HAP-1 (cell line): Measurements from ENCODE around the gene IRF2BP1.

Experiments used
- DNase-seq, 2 experiments: peaks; one replicate each; pipeline ENCODE4 v3.0.0-alpha.2; 2016 to 2020; ENCODE audit warnings: low spot score in 2 of 2
- H3K27me3 ChIP-seq: fragments of 250-450 bp; sonication (Bioruptor Pico); 2 replicates; pipeline ENCODE4 v1.5.1; 2020; ENCODE audit warnings: low read depth, mild to moderate bottlenecking, moderate library complexity
- H3K36me3 ChIP-seq: fragments of 250-450 bp; sonication (Bioruptor Pico); replicated peaks from 2 replicates; pipeline ENCODE4 v1.5.1; 2020; ENCODE audit warnings: mild to moderate bottlenecking
- H3K4me1 ChIP-seq: fragments of 250-450 bp; sonication (Bioruptor Pico); 2 replicates; pipeline ENCODE4 v1.5.1; 2020; ENCODE audit warnings: mild to moderate bottlenecking
- H3K4me3 ChIP-seq: fragments of 250-450 bp; sonication (Bioruptor Pico); 2 replicates; pipeline ENCODE4 v1.5.1; 2020; ENCODE audit warnings: mild to moderate bottlenecking, moderate library complexity
- H3K9me3 ChIP-seq: fragments of 250-450 bp; sonication (Bioruptor Pico); 2 replicates; pipeline ENCODE4 v1.5.1; 2020; ENCODE audit warnings: mild to moderate bottlenecking, moderate library complexity
- in situ Hi-C: fragments of 300-500 bp; cut with MboI; formaldehyde crosslinking; loops from 3 replicates; pipeline ENCODE4 v1.14.3; 2020; ENCODE audit warnings: low sequenced_read_pairs, inconsistent platforms, mixed read lengths

The IRF2BP1 gene

DNA sequence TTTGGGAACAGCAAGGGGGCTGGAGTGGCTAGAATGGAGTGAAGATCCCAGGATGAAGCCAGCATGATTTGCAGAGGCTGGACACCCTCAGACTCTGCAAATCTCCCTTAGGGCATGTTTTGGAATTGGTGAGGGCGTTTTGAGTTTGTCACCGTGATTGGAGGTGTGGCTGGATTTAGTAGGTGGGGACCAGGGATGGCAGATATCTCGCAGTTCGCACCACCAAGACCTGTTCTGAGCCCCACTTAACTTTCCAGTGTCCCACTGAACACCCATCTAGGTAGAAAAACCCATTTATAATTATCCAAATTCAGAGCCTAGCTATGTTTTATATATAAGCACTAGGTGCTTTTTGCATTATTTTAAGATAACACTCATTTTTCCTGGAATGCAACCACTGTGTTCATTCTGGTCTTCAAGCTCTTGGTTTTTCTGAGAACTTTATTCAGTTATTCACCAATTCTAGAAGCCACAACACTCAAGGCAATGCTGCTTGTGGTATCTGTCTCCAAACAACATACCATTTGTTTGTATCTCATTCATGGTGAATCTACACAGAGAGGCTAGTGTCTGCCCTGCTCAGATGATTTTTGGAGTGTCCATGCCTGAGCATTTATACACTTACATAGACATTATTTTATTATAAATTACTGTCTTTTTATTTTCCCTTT, 31.6 kb upstream of the IRF2BP1 start:
- Histone ChIP-seq H3K36me3 (no peaks in the 10 kb centered on the region), H3K4me3 (no peak overlapping the region), H3K27me3 (peaks cover 13% of the 10 kb centered on the region; the same call in 1 of the 2 replicates), H3K9me3 (no peaks in the 10 kb centered on the region), H3K4me1 (no peaks in the 10 kb centered on the region)
- no peak for DNase-seq
- in situ Hi-C loops = no loop called here

- in situ Hi-C loops = no loop called here
- H3K4me3 ChIP-seq = no peak within 1 kb of the TSS
- peak in 1 of 2 experiments; percentile 64 for DNase-seq
- no peaks in the 10 kb centered on the region for H3K36me3 ChIP-seq
- no peaks in the 10 kb centered on the region for H3K9me3 ChIP-seq
- H3K27me3 ChIP-seq = peaks cover 13% of the 10 kb centered on the region
- H3K4me1 ChIP-seq = no peaks in the 10 kb centered on the region
These were observed 28.2 kb upstream of the IRF2BP1 start, which contains the start of gene NANOS2 for GRCh38 chr19:45913874-45914830. Gene NANOS2, minus strand, starts transcription at chr19:45914778. Its CDS starts 85 bp downstream, at chr19:45914693.

- Histone ChIP-seq H3K36me3 (no peaks in the 10 kb centered on the region), H3K9me3 (no peaks in the 10 kb centered on the region), H3K27me3 (no peaks in the 10 kb centered on the region; the same call in 1 of the 2 replicates), H3K4me3 (no peak overlapping the region), H3K4me1 (no peaks in the 10 kb centered on the region)
- no peak for DNase-seq
- in situ Hi-C loops = no loop called here
These were observed 25.4 kb upstream of the IRF2BP1 start for GRCh38 chr19:45911291-45911690.

DNA sequence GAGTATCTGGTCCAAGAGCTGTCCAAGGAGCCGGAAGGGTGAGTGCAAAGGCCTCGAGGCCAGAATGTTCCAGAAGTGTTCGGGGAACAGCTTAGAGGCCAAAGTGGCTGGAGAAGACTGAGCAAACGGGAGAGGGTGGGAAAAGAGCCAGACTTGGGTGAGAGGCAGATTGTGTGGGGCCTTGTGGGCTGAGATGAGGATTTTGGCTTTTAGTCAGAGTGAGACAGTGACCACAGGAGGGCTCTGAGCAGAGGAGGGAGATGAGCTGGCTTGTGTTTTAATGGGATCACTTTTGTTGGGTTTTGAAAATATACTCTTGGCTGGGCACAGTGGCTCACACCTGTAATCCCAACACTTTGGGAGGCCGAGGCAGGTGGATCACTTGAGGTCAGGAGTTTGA, 23.0 kb upstream of the IRF2BP1 start:
- in situ Hi-C loops = no loop called here
- no peak for DNase-seq

GRCh38 chr19:45906221-45906620, 20.3 kb upstream of the IRF2BP1 start:
- Histone ChIP-seq H3K27me3 (no peaks in the 10 kb centered on the region; the same call in 1 of the 2 replicates), H3K4me3 (no peak overlapping the region), H3K9me3 (no peaks in the 10 kb centered on the region), H3K36me3 (no peaks in the 10 kb centered on the region), H3K4me1 (peaks cover 6% of the 10 kb centered on the region)
- no peak for DNase-seq
- in situ Hi-C loops = no loop called here

More for the DNA sequence above, 23.0 kb upstream of the IRF2BP1 start:
- Histone ChIP-seq H3K36me3 (no peaks in the 10 kb centered on the region), H3K4me1 (no peaks in the 10 kb centered on the region), H3K4me3 (no peak overlapping the region), H3K27me3 (no peaks in the 10 kb centered on the region; the same call in 1 of the 2 replicates), H3K9me3 (no peaks in the 10 kb centered on the region)

GRCh38 chr19:45905011-45905410, 19.1 kb upstream of the IRF2BP1 start:
- no peaks in the 10 kb centered on the region for H3K27me3 ChIP-seq
- in situ Hi-C loops = no loop called here
- no peak overlapping the region for H3K4me3 ChIP-seq
- no peak for DNase-seq
- H3K4me1 ChIP-seq = peaks cover 6% of the 10 kb centered on the region
- H3K9me3 ChIP-seq = no peaks in the 10 kb centered on the region
- H3K36me3 ChIP-seq = peaks cover under 1% of the 10 kb centered on the region; the same call in 1 of the 2 replicates

DNA sequence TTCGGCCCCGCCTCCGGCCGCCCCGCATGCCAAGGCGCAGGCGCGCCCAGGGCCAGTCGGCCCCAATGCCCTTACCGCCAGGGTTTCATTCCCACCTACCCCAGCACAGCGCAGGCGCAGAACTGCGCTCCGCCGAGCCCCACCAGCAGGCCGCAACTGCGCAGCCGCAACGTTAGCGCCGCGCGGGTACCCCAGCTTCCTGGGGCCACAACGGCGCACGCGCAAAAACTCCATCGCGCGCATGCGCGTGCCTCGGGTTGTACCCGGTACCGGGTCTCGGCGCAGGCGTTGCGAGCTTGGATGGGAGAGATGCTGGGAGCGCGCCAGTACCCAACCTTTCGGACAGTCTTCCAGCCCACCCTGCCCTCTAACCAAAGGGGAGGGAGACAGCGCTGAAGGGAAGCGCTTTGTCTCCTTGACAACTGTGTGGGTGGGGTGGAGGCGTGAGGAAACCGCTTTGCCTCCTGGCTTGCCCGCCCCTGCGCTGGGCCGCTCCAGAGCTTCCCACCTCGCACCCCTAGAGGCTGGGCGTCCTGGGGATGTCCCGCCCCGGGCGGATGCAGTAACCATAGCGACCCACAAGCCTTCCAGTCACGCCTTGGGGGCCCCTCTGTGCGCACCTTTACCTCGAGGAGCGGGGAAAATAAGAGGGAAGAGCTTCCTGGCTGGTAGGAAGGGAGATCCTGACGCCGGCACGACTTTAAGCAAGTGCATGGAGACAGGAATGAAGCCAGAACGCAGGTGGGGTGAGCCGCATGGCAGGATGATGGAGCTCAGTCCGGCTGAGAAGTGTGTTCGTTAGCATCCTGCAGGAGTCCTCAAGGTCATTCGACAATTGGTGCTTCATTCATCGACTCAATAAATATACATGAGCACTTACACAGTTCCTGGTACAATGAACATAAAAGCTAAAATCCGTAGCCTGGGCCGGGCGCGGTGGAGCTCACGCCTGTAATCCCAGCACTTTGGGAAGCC, 17.0 kb upstream of the IRF2BP1 start:
- Histone ChIP-seq H3K4me1 (peaks cover 6% of the 10 kb centered on the region), H3K27me3 (no peaks in the 10 kb centered on the region)
- in situ Hi-C loops = no loop called here

DNA sequence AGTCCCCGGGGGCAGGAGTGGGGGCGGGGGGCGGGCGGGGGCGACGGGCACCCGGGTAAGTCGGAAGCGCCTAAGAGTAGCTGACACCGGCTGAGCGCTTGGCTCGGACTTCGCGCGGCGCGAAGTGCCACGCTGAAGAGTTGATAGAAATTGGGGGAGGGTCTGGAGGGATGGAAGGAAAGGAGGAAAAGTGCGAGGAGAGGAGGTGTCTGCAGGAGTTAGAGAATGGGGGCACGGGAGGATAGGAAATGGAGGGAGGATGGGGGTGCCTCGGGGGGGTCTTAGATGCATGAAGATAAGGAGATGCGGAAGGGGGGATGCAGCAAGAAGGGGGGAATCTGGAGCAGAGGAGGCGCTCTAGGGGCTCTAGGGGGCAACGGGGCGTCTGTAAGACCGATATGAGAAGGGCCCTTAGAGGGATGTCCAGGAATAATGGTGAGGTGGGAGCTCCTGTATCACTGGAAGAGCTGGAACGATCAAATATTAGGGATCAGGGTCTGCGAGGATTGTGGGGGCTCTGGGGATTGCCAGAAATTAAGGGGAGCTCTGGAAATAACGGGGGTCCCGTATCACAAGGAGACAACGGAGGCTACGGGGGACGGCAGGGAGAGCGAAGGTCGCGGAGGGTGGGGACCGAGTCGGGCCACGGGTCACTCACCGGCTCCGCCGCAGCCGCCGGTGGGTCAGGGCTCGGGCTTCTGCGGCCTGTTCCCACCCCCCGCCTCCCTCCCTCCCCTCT, 16.1 kb upstream of the IRF2BP1 start, which contains the start of gene MYPOP:
TSS of gene MYPOP (minus strand) at position 702 of the 739 bp plus-strand sequence. CDS start 840 bp downstream, outside the sequence.
- peak within 1 kb of the TSS; percentile 53 for H3K4me3 ChIP-seq

More for the DNA sequence above, 17.0 kb upstream of the IRF2BP1 start:
- H3K9me3 ChIP-seq = no peaks in the 10 kb centered on the region
- peaks cover 16% of the 10 kb centered on the region for H3K36me3 ChIP-seq
- peak overlapping the region; percentile 53 for H3K4me3 ChIP-seq
- peak; percentile 94 to 98 for DNase-seq

GRCh38 chr19:45901432-45901911, 15.5 kb upstream of the IRF2BP1 start:
- Histone ChIP-seq H3K9me3 (no peaks in the 10 kb centered on the region), H3K36me3 (peaks cover 16% of the 10 kb centered on the region), H3K4me1 (peaks cover 6% of the 10 kb centered on the region), H3K4me3 (peak overlapping the region; percentile 53), H3K27me3 (no peaks in the 10 kb centered on the region)
- in situ Hi-C loops = no loop called here
- DNase-seq = peak in 1 of 2 experiments; percentile 43

More for the DNA sequence above, 16.1 kb upstream of the IRF2BP1 start, which contains the start of gene MYPOP:
- peaks cover 6% of the 10 kb centered on the region for H3K4me1 ChIP-seq
- DNase-seq = peak in 1 of 2 experiments; percentile 35
- H3K9me3 ChIP-seq = no peaks in the 10 kb centered on the region
- no peaks in the 10 kb centered on the region for H3K27me3 ChIP-seq
- in situ Hi-C loops = no loop called here
- H3K36me3 ChIP-seq = peaks cover 16% of the 10 kb centered on the region

GRCh38 chr19:45900738-45901431, 14.9 kb upstream of the IRF2BP1 start:
- H3K4me1 ChIP-seq = peaks cover 6% of the 10 kb centered on the region
- H3K36me3 ChIP-seq = peaks cover 16% of the 10 kb centered on the region
- DNase-seq = no peak
- no peaks in the 10 kb centered on the region for H3K27me3 ChIP-seq
- in situ Hi-C loops = no loop called here
- H3K4me3 ChIP-seq = peak overlapping the region; percentile 53
- no peaks in the 10 kb centered on the region for H3K9me3 ChIP-seq

GRCh38 chr19:45899919-45900589, 14.1 kb upstream of the IRF2BP1 start:
- DNase-seq = no peak
- Histone ChIP-seq H3K9me3 (no peaks in the 10 kb centered on the region), H3K4me3 (no peak overlapping the region), H3K36me3 (peaks cover 16% of the 10 kb centered on the region), H3K27me3 (no peaks in the 10 kb centered on the region), H3K4me1 (peaks cover 6% of the 10 kb centered on the region)
- in situ Hi-C loops = no loop called here
